ENCODE results near the gene CYP4F8.

GRCh38 chr19:15652559-15653278, 37.7 kb downstream of the CYP4F8 start:
- TF ChIP-seq, protein P1, sequence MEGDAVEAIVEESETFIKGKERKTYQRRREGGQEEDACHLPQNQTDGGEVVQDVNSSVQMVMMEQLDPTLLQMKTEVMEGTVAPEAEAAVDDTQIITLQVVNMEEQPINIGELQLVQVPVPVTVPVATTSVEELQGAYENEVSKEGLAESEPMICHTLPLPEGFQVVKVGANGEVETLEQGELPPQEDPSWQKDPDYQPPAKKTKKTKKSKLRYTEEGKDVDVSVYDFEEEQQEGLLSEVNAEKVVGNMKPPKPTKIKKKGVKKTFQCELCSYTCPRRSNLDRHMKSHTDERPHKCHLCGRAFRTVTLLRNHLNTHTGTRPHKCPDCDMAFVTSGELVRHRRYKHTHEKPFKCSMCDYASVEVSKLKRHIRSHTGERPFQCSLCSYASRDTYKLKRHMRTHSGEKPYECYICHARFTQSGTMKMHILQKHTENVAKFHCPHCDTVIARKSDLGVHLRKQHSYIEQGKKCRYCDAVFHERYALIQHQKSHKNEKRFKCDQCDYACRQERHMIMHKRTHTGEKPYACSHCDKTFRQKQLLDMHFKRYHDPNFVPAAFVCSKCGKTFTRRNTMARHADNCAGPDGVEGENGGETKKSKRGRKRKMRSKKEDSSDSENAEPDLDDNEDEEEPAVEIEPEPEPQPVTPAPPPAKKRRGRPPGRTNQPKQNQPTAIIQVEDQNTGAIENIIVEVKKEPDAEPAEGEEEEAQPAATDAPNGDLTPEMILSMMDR (IDR thresholded peaks at IDR 0.05; ENCODE audit: insufficient read depth, low read length, poor library complexity, severe bottlenecking) = no peak
- no peak for TF ChIP-seq EZH2phosphoT487 (conservative IDR thresholded peaks at IDR 0.05; ENCODE audit: low read length)
